Stimulated activated CD8-positive, alpha-beta memory T cell treated with anti-CD3 and anti-CD28 coated beads, Interleukin-15, amount 100 ng/mL, for 1 hour (primary cell): Measurements from ENCODE around the gene TRMT2B.
"Not testable (repeated sequence)": the region's sequence is repeated elsewhere in the genome, so short reads cannot be mapped to it uniquely, and the experiment has no call there.

ENCODE experiments used
- DNase-seq: peaks from one replicate; pipeline ENCODE4 v3.0.0-alpha.2; 2020; ENCODE audit warnings: low read depth

Gene TRMT2B

GRCh38 chrX:100999451-100999850 is 52.5 kb downstream of the TRMT2B start:
- DNase-seq, result no peak

GRCh38 chrX:100995469-100995868 is 56.4 kb downstream of the TRMT2B start:
- DNase-seq, result no peak

GRCh38 chrX:100994352-100995281 is 57.3 kb downstream of the TRMT2B start:
- DNase-seq, result no peak

GRCh38 chrX:100990139-100990538 is 61.8 kb downstream of the TRMT2B start:
- no peak for DNase-seq

GRCh38 chrX:100984818-100985217 is 67.1 kb downstream of the TRMT2B start:
- DNase-seq, result no peak

GRCh38 chrX:100981498-100981845 is 70.4 kb downstream of the TRMT2B start:
- DNase-seq, result not testable (repeated sequence)

- DNase-seq, result no peak
These were observed 71.1 kb downstream of the TRMT2B start for GRCh38 chrX:100980608-100981497.

- no peak for DNase-seq
These were observed 71.9 kb downstream of the TRMT2B start for GRCh38 chrX:100979881-100980607.

GRCh38 chrX:100976211-100976610 is 75.7 kb downstream of the TRMT2B start:
- no peak for DNase-seq

- no peak for DNase-seq
These were observed 76.7 kb downstream of the TRMT2B start for GRCh38 chrX:100975212-100975611.

- no peak for DNase-seq
These were observed 78.5 kb downstream of the TRMT2B start for GRCh38 chrX:100973411-100973810.

- no peak for DNase-seq
These were observed 82.0 kb downstream of the TRMT2B start for GRCh38 chrX:100969936-100970335.

GRCh38 chrX:100969408-100969807 is 82.5 kb downstream of the TRMT2B start, which contains the start of gene ARL13A:
ARL13A (plus strand) TSS chrX:100969708; CDS start chrX:100973690, 3,982 bp downstream.
- DNase-seq, result no peak

GRCh38 chrX:100964362-100964761 is 87.5 kb downstream of the TRMT2B start:
- DNase-seq, result no peak

GRCh38 chrX:100962811-100963210 is 89.1 kb downstream of the TRMT2B start:
- DNase-seq, result no peak
